SK-N-SH (cell line): ENCODE measurements around the gene PCCB. TPM values are rescaled to one million over a fixed set of nuclear protein-coding genes. Genes with fewer than 3 reads are reported as not detected.
A peak's percentile ranks its signal among the peaks of the same experiment; 100 is the strongest.

ENCODE experiments used
- CTCF ChIA-PET: fragments of 300-600, 350-600 bp; formaldehyde crosslinking; extraction: SDS; loops from one replicate; lab custom pipeline; 2021; lab: Yijun Ruan, JAX
- POLR2A ChIA-PET: fragments of 350-600 bp; sonication (Branson Sonifier 250); formaldehyde crosslinking; extraction: SDS; loops from one replicate; lab custom pipeline; 2020; ENCODE audit warnings: antibody characterized with exemption, inconsistent platforms; lab: Yijun Ruan, JAX
- DNase-seq: peaks from one replicate; pipeline ENCODE4 v3.0.0; 2012
- H2AFZ ChIP-seq: fragments of 200-600 bp; sonication (generic); 2 replicates; pipeline ENCODE4 v1.8.1; 2016; ENCODE audit warnings: antibody characterized with exemption, mild to moderate bottlenecking, low read depth
- H3F3A ChIP-seq: fragments of 200-600 bp; sonication (generic); replicated peaks from 2 replicates; pipeline ENCODE3; 2016; ENCODE audit warnings: antibody characterized with exemption, mild to moderate bottlenecking; ENCODE audit not compliant: insufficient read depth
- H3K27ac ChIP-seq, 2 experiments: fragments of 200-500 bp in 1 of 2; fragments of 200-600 bp in 1 of 2; sonication (Bioruptor generic) in 1 of 2; sonication (generic), shearing (Covaris generic) in 1 of 2; 2 replicates each; pipeline versions ENCODE4 v1.5.1 to v1.6.1; 2014 to 2016; ENCODE audit warnings: low read depth in 2 of 2, inconsistent platforms in 1 of 2, low read length in 1 of 2, mild to moderate bottlenecking in 1 of 2, mixed read lengths in 1 of 2
- H3K27me3 ChIP-seq: fragments of 200-600 bp; sonication (generic), shearing (Covaris generic); 2 replicates; pipeline ENCODE4 v1.6.1; 2016; ENCODE audit warnings: mixed run types; ENCODE audit not compliant: insufficient read depth
- H3K36me3 ChIP-seq, 2 experiments: fragments of 200-500 bp in 1 of 2; fragments of 200-600 bp in 1 of 2; sonication (Bioruptor generic) in 1 of 2; sonication (generic) in 1 of 2; replicated peaks in 1 of 2; 2 replicates each; pipeline versions ENCODE3 to v1.5.1; 2014 to 2016; ENCODE audit warnings: low read length in 1 of 2, mild to moderate bottlenecking in 1 of 2; ENCODE audit not compliant: insufficient read depth in 2 of 2, control insufficient read depth in 1 of 2
- H3K4me1 ChIP-seq, 2 experiments: fragments of 200-500 bp in 1 of 2; fragments of 200-600 bp in 1 of 2; sonication (Bioruptor generic) in 1 of 2; sonication (generic), shearing (Covaris generic) in 1 of 2; 2 replicates each; pipeline versions ENCODE4 v1.5.1 to v1.6.1; 2014 to 2016; ENCODE audit warnings: low read depth in 1 of 2, low read length in 1 of 2, mixed run types in 1 of 2; ENCODE audit not compliant: insufficient read depth in 2 of 2, control insufficient read depth in 1 of 2
- H3K4me2 ChIP-seq: fragments of 200-600 bp; sonication (generic), shearing (Covaris generic); 2 replicates; pipeline ENCODE4 v1.6.1; 2017; ENCODE audit warnings: mixed run types
- H3K4me3 ChIP-seq, 2 experiments: fragments of 200-500 bp in 1 of 2; fragments of 200-600 bp in 1 of 2; sonication (Bioruptor generic) in 1 of 2; sonication (generic), shearing (Covaris generic) in 1 of 2; 2 replicates each; pipeline versions ENCODE4 v1.5.1 to v1.8.1; 2014 to 2016; ENCODE audit warnings: low read depth in 2 of 2, inconsistent platforms in 1 of 2, low read length in 1 of 2, mild to moderate bottlenecking in 1 of 2, mixed read lengths in 1 of 2, moderate library complexity in 1 of 2
- H3K79me2 ChIP-seq: fragments of 200-600 bp; sonication (generic); 2 replicates; pipeline ENCODE4 v1.8.1; 2017; ENCODE audit warnings: mild to moderate bottlenecking; ENCODE audit not compliant: insufficient read depth
- H3K9ac ChIP-seq: fragments of 200-600 bp; sonication (generic); 2 replicates; pipeline ENCODE4 v1.6.1; 2017; ENCODE audit warnings: mixed run types
- H3K9me2 ChIP-seq: fragments of 200-600 bp; sonication (generic); 2 replicates; pipeline ENCODE4 v1.6.1; 2017; ENCODE audit warnings: mixed run types
- H3K9me3 ChIP-seq: fragments of 200-600 bp; sonication (generic); 2 replicates; pipeline ENCODE4 v1.6.1; 2017; ENCODE audit warnings: mixed run types, mild to moderate bottlenecking, moderate library complexity
- H4K20me1 ChIP-seq: fragments of 200-600 bp; sonication (generic); 2 replicates; pipeline ENCODE4 v1.6.1; 2017; ENCODE audit warnings: mild to moderate bottlenecking, mixed run types; ENCODE audit not compliant: insufficient read depth
- CHD2 ChIP-seq: fragments of 150-350 bp; IDR thresholded peaks from 2 replicates; pipeline ENCODE4 v1.6.1; 2018; ENCODE audit warnings: low read length; ENCODE audit not compliant: partially characterized antibody
- EP300 ChIP-seq, 2 experiments: IDR thresholded peaks; 2 replicates each; pipeline versions ENCODE4 v1.4.0 to v1.6.1; 2012; ENCODE audit warnings: borderline replicate concordance in 1 of 2, low read depth in 1 of 2, low read length in 1 of 2
- EZH2phosphoT487 ChIP-seq: fragments of 200-600 bp; sonication (generic); IDR thresholded peaks from 2 replicates; pipeline ENCODE4 v1.6.1; 2017; ENCODE audit warnings: low read depth, mixed run types, mild to moderate bottlenecking, antibody characterized with exemption, moderate library complexity, borderline replicate concordance
- FOSL2 ChIP-seq: IDR thresholded peaks from 2 replicates; pipeline ENCODE4 v1.4.0; 2012; ENCODE audit warnings: low read depth, mild to moderate bottlenecking, moderate library complexity, borderline replicate concordance
- FOXM1 ChIP-seq: IDR thresholded peaks from 2 replicates; pipeline ENCODE4 v1.4.0; 2012; ENCODE audit warnings: low read depth, mild to moderate bottlenecking
- GABPA ChIP-seq: IDR thresholded peaks from 2 replicates; pipeline ENCODE4 v1.4.0; 2012; ENCODE audit warnings: low read depth, mild to moderate bottlenecking
- JUND ChIP-seq: IDR thresholded peaks from 2 replicates; pipeline ENCODE4 v1.4.0; 2012
- MAX ChIP-seq: IDR thresholded peaks from 2 replicates; pipeline ENCODE4 v1.4.0; 2012; ENCODE audit warnings: low read depth
- MEF2A ChIP-seq: IDR thresholded peaks from 2 replicates; pipeline ENCODE4 v1.4.0; 2012; ENCODE audit warnings: low read depth, borderline replicate concordance
- MXI1 ChIP-seq: IDR thresholded peaks from 2 replicates; pipeline ENCODE4 v1.6.1; 2012; ENCODE audit warnings: mild to moderate bottlenecking, low read depth, low read length, improper control_type of control experiment
- NFIC ChIP-seq: IDR thresholded peaks from 2 replicates; pipeline ENCODE4 v1.4.0; 2012; ENCODE audit warnings: borderline replicate concordance
- RAD21 ChIP-seq: IDR thresholded peaks from 2 replicates; pipeline ENCODE4 v1.6.1; 2012; ENCODE audit warnings: mild to moderate bottlenecking, low read length
- RCOR1 ChIP-seq: fragments of 150-350 bp; IDR thresholded peaks from 2 replicates; pipeline ENCODE4 v1.6.1; 2017; ENCODE audit warnings: antibody characterized with exemption, low read length
- RFX5 ChIP-seq: IDR thresholded peaks from 2 replicates; pipeline ENCODE4 v1.6.1; 2012; ENCODE audit warnings: mild to moderate bottlenecking, improper control_type of control experiment, low read length
- RXRA ChIP-seq: IDR thresholded peaks from 2 replicates; pipeline ENCODE4 v1.4.0; 2012; ENCODE audit warnings: low read depth, mild to moderate bottlenecking, borderline replicate concordance
- SIN3A ChIP-seq: IDR thresholded peaks from 2 replicates; pipeline ENCODE4 v1.6.1; 2012; ENCODE audit warnings: low read depth, mild to moderate bottlenecking, low read length, moderate library complexity, borderline replicate concordance
- TAF1 ChIP-seq: IDR thresholded peaks from 2 replicates; pipeline ENCODE4 v1.6.1; 2012; ENCODE audit warnings: low read depth, mild to moderate bottlenecking, low read length, moderate library complexity, borderline replicate concordance
- TCF12 ChIP-seq: IDR thresholded peaks from 2 replicates; pipeline ENCODE4 v1.4.0; 2012
- TEAD4 ChIP-seq: IDR thresholded peaks from 2 replicates; pipeline ENCODE4 v1.4.0; 2012; ENCODE audit warnings: mild to moderate bottlenecking, borderline replicate concordance; ENCODE audit not compliant: insufficient read depth
- USF2 ChIP-seq: fragments of 150-350 bp; IDR thresholded peaks from 2 replicates; pipeline ENCODE4 v1.6.1; 2017; ENCODE audit warnings: antibody characterized with exemption, low read length, low read depth, borderline replicate concordance
- ZBTB33 ChIP-seq: IDR thresholded peaks from 2 replicates; pipeline ENCODE4 v1.4.0; 2012; ENCODE audit warnings: low read depth, borderline replicate concordance
- WGBS: methylation state at CpG from one replicate; pipeline ENCODE4 v1.1.6; 2017; ENCODE audit warnings: low lambda C conversion rate; 5-methylcytosine and 5-hydroxymethylcytosine counted together
- polyA plus RNA-seq, 3 experiments: library from polyadenylated mRNA; depleted of rRNA; stranded (reverse); fragments of >200 nt; gene quantifications; 2 replicates each; pipeline ENCODE4 v1.2.3, GENCODE V29; 2012
- TF ChIP-seq, protein P1 (sequence below): IDR thresholded peaks from 2 replicates; pipeline ENCODE4; 2012
- TF ChIP-seq, protein P2 (sequence below): IDR thresholded peaks from 2 replicates; pipeline ENCODE4 v1.4.0; 2012; ENCODE audit warnings: low read depth, borderline replicate concordance

The PCCB gene
- polyA plus RNA-seq, 1 of the 3 experiments (the other 2 are of a cell fraction), result 67.5 TPM

GRCh38 chr3:136343446-136343845, 93.3 kb downstream of the PCCB start (continued):
- TF ChIP-seq USF2 (no peak), TAF1 (no peak), GABPA (no peak), MEF2A (no peak), ZBTB33 (no peak), FOXM1 (no peak), TCF12 (no peak), FOSL2 (no peak)

- H3K9ac ChIP-seq, result peak overlapping the region; percentile 13; the same call in 1 of the 2 replicates
- peak overlapping the region; percentile 23; the same call in 1 of the 2 replicates for H3K4me2 ChIP-seq
- H3K36me3 ChIP-seq, result peaks cover 9 to 33% of the 10 kb centered on the region in 2 experiments
- POLR2A ChIA-PET, result no interaction called here
- no peaks in the 10 kb centered on the region for H4K20me1 ChIP-seq
- DNase-seq, result peak; percentile 69
- WGBS, result 10% methylated on average over 5 of the region's 5 CpGs
- no peaks in the 10 kb centered on the region for H3K9me3 ChIP-seq
- peak overlapping the region; percentile 83 to 88 for H3K27ac ChIP-seq
- peaks cover 11 to 14% of the 10 kb centered on the region in 2 experiments for H3K4me1 ChIP-seq
- CTCF ChIA-PET, result interaction anchor here (1.1 to 2.1 kb wide), 2 partner anchors 47 to 409 kb away, joined by 4 read pairs; no protein-coding TSS in a partner anchor
- no peak overlapping the region for H3K4me3 ChIP-seq
- 0 out of 2 replicates have a peak, but pooled peaks cover 4% of the 10 kb centered on the region for H3K79me2 ChIP-seq
- H3K27me3 ChIP-seq, result no peaks in the 10 kb centered on the region
- no peak overlapping the region for H2AFZ ChIP-seq
- H3K9me2 ChIP-seq, result no peaks in the 10 kb centered on the region
- peaks cover 12% of the 10 kb centered on the region for H3F3A ChIP-seq
- 0 out of 2 replicates have a peak, but pooled peaks have one; percentile 13 for TF ChIP-seq MXI1
- TF ChIP-seq, protein P1, sequence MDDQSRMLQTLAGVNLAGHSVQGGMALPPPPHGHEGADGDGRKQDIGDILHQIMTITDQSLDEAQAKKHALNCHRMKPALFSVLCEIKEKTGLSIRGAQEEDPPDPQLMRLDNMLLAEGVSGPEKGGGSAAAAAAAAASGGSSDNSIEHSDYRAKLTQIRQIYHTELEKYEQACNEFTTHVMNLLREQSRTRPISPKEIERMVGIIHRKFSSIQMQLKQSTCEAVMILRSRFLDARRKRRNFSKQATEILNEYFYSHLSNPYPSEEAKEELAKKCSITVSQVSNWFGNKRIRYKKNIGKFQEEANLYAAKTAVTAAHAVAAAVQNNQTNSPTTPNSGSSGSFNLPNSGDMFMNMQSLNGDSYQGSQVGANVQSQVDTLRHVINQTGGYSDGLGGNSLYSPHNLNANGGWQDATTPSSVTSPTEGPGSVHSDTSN, result peak; percentile 97
- TF ChIP-seq RFX5, result no peak
- TF ChIP-seq RCOR1, result peak; percentile 62; the same call in 1 of the 2 replicates
- no peak for TF ChIP-seq RAD21
- no peak for TF ChIP-seq EZH2phosphoT487
- peak; percentile 27 for TF ChIP-seq CHD2
- TF ChIP-seq MEF2A, result no peak
- TF ChIP-seq ZBTB33, result 0 out of 2 replicates have a peak, but pooled peaks have one; percentile 23
- TF ChIP-seq EP300 (IDR thresholded peaks at IDR 0.05; ENCODE audit: borderline replicate concordance in 1 of 2, low read depth in 1 of 2, low read length in 1 of 2), result peak; percentile 77 to 89
- TF ChIP-seq JUND, result peak; percentile 95
- no peak for TF ChIP-seq FOXM1
- TF ChIP-seq SIN3A, result 0 out of 2 replicates have a peak, but pooled peaks have one; percentile 56
- peak; percentile 80 for TF ChIP-seq MAX
- peak; percentile 100 for TF ChIP-seq NFIC
- peak; percentile 99 for TF ChIP-seq TCF12
- peak; percentile 96 for TF ChIP-seq FOSL2
- TF ChIP-seq TEAD4, result peak; percentile 76; the same call in 1 of the 2 replicates
- TF ChIP-seq RXRA, result peak; percentile 99
- TF ChIP-seq, protein P2, sequence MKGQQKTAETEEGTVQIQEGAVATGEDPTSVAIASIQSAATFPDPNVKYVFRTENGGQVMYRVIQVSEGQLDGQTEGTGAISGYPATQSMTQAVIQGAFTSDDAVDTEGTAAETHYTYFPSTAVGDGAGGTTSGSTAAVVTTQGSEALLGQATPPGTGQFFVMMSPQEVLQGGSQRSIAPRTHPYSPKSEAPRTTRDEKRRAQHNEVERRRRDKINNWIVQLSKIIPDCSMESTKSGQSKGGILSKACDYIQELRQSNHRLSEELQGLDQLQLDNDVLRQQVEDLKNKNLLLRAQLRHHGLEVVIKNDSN, result no peak
Measured at GRCh38 chr3:136343873-136344555, 93.9 kb downstream of the PCCB start.
